IPS DF 6.9 (cell line): Measurements from ENCODE around the gene ADGRB3.

ENCODE experiments used
- DNase-seq: peaks from one replicate; pipeline ENCODE4 v3.0.0-alpha.2; 2013; ENCODE audit warnings: low read depth, low spot score
- H3K27ac ChIP-seq: one replicate; pipeline ENCODE4 v1.5.1; 2013; ENCODE audit warnings: low read length, control low read depth
- H3K27me3 ChIP-seq: 2 replicates; pipeline ENCODE4 v1.6.1; 2013; ENCODE audit warnings: mild to moderate bottlenecking, low read length; ENCODE audit not compliant: control insufficient read depth, insufficient read depth
- H3K36me3 ChIP-seq: 2 replicates; pipeline ENCODE4 v1.6.1; 2013; ENCODE audit warnings: low read length; ENCODE audit not compliant: control insufficient read depth, insufficient read depth
- H3K4me1 ChIP-seq: 2 replicates; pipeline ENCODE4 v1.6.1; 2013; ENCODE audit warnings: low read length; ENCODE audit not compliant: control insufficient read depth, insufficient read depth
- H3K4me3 ChIP-seq: 2 replicates; pipeline ENCODE4 v1.5.1; 2013; ENCODE audit warnings: mild to moderate bottlenecking, low read length
- H3K9me3 ChIP-seq: 2 replicates; pipeline ENCODE4 v1.6.1; 2013; ENCODE audit warnings: low read length, inconsistent platforms; ENCODE audit not compliant: control insufficient read depth, insufficient read depth
- WGBS: extraction: QIAGEN DNeasy Blood & Tissue Kit; methylation state at CpG from one replicate; pipeline ENCODE4 v1.1.7; 2013; ENCODE audit warnings: mixed read lengths, missing lambda C conversion rate; ENCODE audit not compliant: insufficient read length, insufficient coverage; 5-methylcytosine and 5-hydroxymethylcytosine counted together

The ADGRB3 gene

GRCh38 chr6:69012211-69012610, 377.1 kb downstream of the ADGRB3 start:
- Histone ChIP-seq H3K4me3 (no peak overlapping the region), H3K27ac (no peak overlapping the region), H3K36me3 (no peaks in the 10 kb centered on the region), H3K27me3 (no peaks in the 10 kb centered on the region; the same call in 1 of the 2 replicates), H3K4me1 (no peaks in the 10 kb centered on the region), H3K9me3 (no peaks in the 10 kb centered on the region)
- no CpG with 5 or more reads among the region's 2 CpGs for WGBS
- DNase-seq: no peak

GRCh38 chr6:69012876-69013275, 377.8 kb downstream of the ADGRB3 start:
- Histone ChIP-seq H3K27me3 (no peaks in the 10 kb centered on the region; the same call in 1 of the 2 replicates), H3K9me3 (no peaks in the 10 kb centered on the region), H3K27ac (no peak overlapping the region), H3K4me1 (no peaks in the 10 kb centered on the region), H3K36me3 (no peaks in the 10 kb centered on the region), H3K4me3 (no peak overlapping the region)
- WGBS: no CpG with 5 or more reads among the region's 4 CpGs
- DNase-seq: no peak

- Histone ChIP-seq H3K9me3 (no peaks in the 10 kb centered on the region), H3K27me3 (no peaks in the 10 kb centered on the region), H3K36me3 (no peaks in the 10 kb centered on the region), H3K4me3 (no peak overlapping the region), H3K4me1 (no peaks in the 10 kb centered on the region), H3K27ac (no peak overlapping the region)
- DNase-seq: no peak
- WGBS: no CpG with 5 or more reads among the region's 1 CpG
These were observed 383.8 kb downstream of the ADGRB3 start for GRCh38 chr6:69018906-69019305.

- Histone ChIP-seq H3K27ac (no peak overlapping the region), H3K4me1 (no peaks in the 10 kb centered on the region), H3K4me3 (no peak overlapping the region), H3K27me3 (no peaks in the 10 kb centered on the region), H3K9me3 (no peaks in the 10 kb centered on the region), H3K36me3 (no peaks in the 10 kb centered on the region)
- WGBS: no CpG with 5 or more reads among the region's 4 CpGs
- DNase-seq: no peak
These were observed 384.8 kb downstream of the ADGRB3 start for GRCh38 chr6:69019832-69020231.

- H3K4me1 ChIP-seq: no peaks in the 10 kb centered on the region
- H3K27ac ChIP-seq: no peak overlapping the region
- H3K9me3 ChIP-seq: no peaks in the 10 kb centered on the region
- H3K27me3 ChIP-seq: no peaks in the 10 kb centered on the region
- DNase-seq: no peak
- H3K36me3 ChIP-seq: no peaks in the 10 kb centered on the region
- no peak overlapping the region for H3K4me3 ChIP-seq
- no CpG with 5 or more reads among the region's 1 CpG for WGBS
These were observed 387.9 kb downstream of the ADGRB3 start for GRCh38 chr6:69022993-69023392.

GRCh38 chr6:69026243-69026642, 391.2 kb downstream of the ADGRB3 start:
- DNase-seq: no peak
- H3K9me3 ChIP-seq: no peaks in the 10 kb centered on the region
- H3K4me3 ChIP-seq: no peak overlapping the region
- no peaks in the 10 kb centered on the region for H3K27me3 ChIP-seq
- no CpG with 5 or more reads among the region's 3 CpGs for WGBS
- H3K36me3 ChIP-seq: no peaks in the 10 kb centered on the region
- H3K27ac ChIP-seq: no peak overlapping the region
- no peaks in the 10 kb centered on the region for H3K4me1 ChIP-seq

- DNase-seq: no peak
- no peaks in the 10 kb centered on the region for H3K27me3 ChIP-seq
- H3K9me3 ChIP-seq: no peaks in the 10 kb centered on the region
- no peaks in the 10 kb centered on the region for H3K36me3 ChIP-seq
- no CpG with 5 or more reads among the region's 3 CpGs for WGBS
- H3K27ac ChIP-seq: no peak overlapping the region
- no peak overlapping the region for H3K4me3 ChIP-seq
- H3K4me1 ChIP-seq: no peaks in the 10 kb centered on the region
These were observed 391.6 kb downstream of the ADGRB3 start for GRCh38 chr6:69026715-69027114.

- Histone ChIP-seq H3K4me3 (no peak overlapping the region), H3K9me3 (no peaks in the 10 kb centered on the region), H3K27ac (no peak overlapping the region), H3K36me3 (no peaks in the 10 kb centered on the region), H3K27me3 (no peaks in the 10 kb centered on the region), H3K4me1 (no peaks in the 10 kb centered on the region)
- no peak for DNase-seq
- WGBS: no CpG with 5 or more reads among the region's 1 CpG
These were observed 392.8 kb downstream of the ADGRB3 start for GRCh38 chr6:69027861-69028260.

GRCh38 chr6:69038841-69039240, 403.8 kb downstream of the ADGRB3 start:
- Histone ChIP-seq H3K27ac (no peak overlapping the region), H3K4me3 (no peak overlapping the region), H3K4me1 (no peaks in the 10 kb centered on the region; the same call in 1 of the 2 replicates), H3K9me3 (no peaks in the 10 kb centered on the region), H3K36me3 (no peaks in the 10 kb centered on the region), H3K27me3 (no peaks in the 10 kb centered on the region)
- DNase-seq: no peak

GRCh38 chr6:69042297-69042696, 407.2 kb downstream of the ADGRB3 start:
- DNase-seq: no peak
- Histone ChIP-seq H3K4me3 (no peak overlapping the region), H3K27ac (no peak overlapping the region), H3K4me1 (no peaks in the 10 kb centered on the region; the same call in none of the 2 replicates), H3K36me3 (no peaks in the 10 kb centered on the region), H3K9me3 (no peaks in the 10 kb centered on the region), H3K27me3 (no peaks in the 10 kb centered on the region)
- WGBS: no CpG with 5 or more reads among the region's 3 CpGs

- Histone ChIP-seq H3K36me3 (no peaks in the 10 kb centered on the region), H3K4me3 (no peak overlapping the region)
- DNase-seq: no peak
These were observed 409.5 kb downstream of the ADGRB3 start for GRCh38 chr6:69044534-69044933.

More at GRCh38 chr6:69044534-69044933, 409.5 kb downstream of the ADGRB3 start:
- Histone ChIP-seq H3K27me3 (no peaks in the 10 kb centered on the region), H3K9me3 (no peaks in the 10 kb centered on the region), H3K27ac (no peak overlapping the region), H3K4me1 (no peaks in the 10 kb centered on the region; the same call in none of the 2 replicates)
- no CpG with 5 or more reads among the region's 3 CpGs for WGBS
